Measurements from ENCODE around the gene PYCARD. TPM values are rescaled to one million over a fixed set of nuclear protein-coding genes. Genes with fewer than 3 reads are reported as not detected.
"Not testable (repeated sequence)": the region's sequence is repeated elsewhere in the genome, so short reads cannot be mapped to it uniquely, and the experiment has no call there.

PYCARD gene
- total and polyA plus RNA-seq, 10 of the 15 experiments (the other 5 are each of a cell fraction or from before 2014, with no cell fraction given) = 5.1 to 106 (median 45.9) TPM

DNA sequence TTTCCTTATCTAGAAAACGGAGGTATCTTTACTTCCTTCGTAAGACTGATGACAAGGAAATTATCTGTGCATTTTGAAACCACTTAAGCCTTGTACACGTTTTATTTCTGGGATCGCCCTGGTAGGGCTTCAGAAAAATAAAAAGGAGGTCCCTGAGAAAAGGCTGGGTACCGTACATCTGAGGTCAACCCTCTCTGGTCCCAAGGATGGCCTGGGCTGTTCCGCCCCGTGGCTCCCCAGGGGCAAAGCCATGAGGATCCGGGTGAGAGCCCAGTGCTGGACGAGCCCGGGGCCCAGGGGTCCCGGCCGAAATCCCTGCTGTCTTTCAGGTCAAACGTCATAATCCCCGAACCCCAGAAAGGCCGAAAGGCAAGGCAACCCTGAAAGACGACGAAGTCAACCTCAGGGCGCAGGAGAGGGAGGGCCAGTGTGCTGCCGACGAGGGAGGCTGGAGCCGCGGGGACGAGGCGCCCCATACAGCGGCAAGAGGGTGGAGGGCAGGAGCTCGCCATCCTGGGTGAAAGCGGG, 23.3 kb downstream of the PYCARD start (continued):
- TF ChIP-seq ZBTB11 (CRISPR knock-in tag; IDR thresholded peaks at IDR 0.05) = no peak

DNA sequence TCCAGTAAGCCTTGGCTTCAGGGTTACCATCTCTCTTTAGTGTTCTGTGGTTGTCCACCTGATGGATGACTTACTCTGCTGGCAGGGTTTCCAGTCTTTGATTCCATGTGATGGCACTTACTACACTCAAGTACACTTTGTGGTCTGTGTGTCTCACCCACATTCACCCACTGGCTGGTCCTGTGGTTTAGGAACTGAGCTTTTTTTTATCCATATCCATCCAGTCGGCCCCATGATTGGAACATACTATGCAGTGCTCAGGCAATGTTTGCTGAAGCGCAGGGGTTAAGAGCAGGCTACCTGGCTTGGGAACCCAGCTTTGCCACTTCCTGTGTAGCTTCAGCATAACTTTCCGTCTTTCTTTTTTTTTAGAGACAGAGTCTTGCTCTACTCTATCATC, 25.4 kb downstream of the PYCARD start:
- peak overlapping the region; percentile 48; the same call in 1 of the 2 replicates for H3K4me2 ChIP-seq (ENCODE audit: control insufficient read depth, insufficient read depth)

DNA sequence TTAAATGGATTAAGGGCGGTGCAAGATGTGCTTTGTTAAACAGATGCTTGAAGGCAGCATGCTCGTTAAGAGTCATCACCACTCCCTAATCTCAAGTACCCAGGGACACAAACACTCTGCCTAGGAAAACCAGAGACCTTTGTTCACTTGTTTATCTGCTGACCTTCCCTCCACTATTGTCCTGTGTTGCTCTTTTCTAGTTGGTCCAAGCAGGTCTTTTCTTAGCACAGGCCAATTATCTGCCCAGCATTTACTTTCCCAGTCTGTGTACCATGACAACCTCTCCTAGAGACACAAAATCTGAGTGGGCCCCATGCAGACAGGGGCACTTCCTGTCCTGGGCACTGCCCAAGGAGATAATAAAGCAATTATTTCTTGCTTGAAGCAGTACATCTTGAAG, 32.5 kb downstream of the PYCARD start:
- RAD21 ChIA-PET (ENCODE audit: unreplicated experiment); H3K4me2 ChIP-seq (ENCODE audit: control insufficient read depth, insufficient read depth); FAIRE-seq; CTCF ChIA-PET; SMC1A ChIA-PET (ENCODE audit: uncharacterized antibody, unreplicated experiment); H2AFZ ChIP-seq (ENCODE audit: control insufficient read depth, low read depth, low read length); DNase-seq (ENCODE audit: low read depth, low spot score); H3K9ac ChIP-seq (ENCODE audit: control insufficient read depth, insufficient read depth, low read length); POLR2A ChIA-PET; in situ Hi-C loops (cut with MboI); H3K79me2 ChIP-seq (ENCODE audit: control insufficient read depth, insufficient read depth, low read length); H3K4me1 ChIP-seq (ENCODE audit: control insufficient read depth, insufficient read depth, low read length); ATAC-seq; intact Hi-C loops (cut with micrococcal nuclease; ENCODE audit: unreplicated experiment); H3K9me3 ChIP-seq (replicated peaks; ENCODE audit: control insufficient read depth, insufficient read depth, low read length); H3K36me3 ChIP-seq (ENCODE audit: control insufficient read depth in 2 of 2, insufficient read depth in 2 of 2, low read length in 1 of 2); H3K27ac ChIP-seq (ENCODE audit: control insufficient read depth, insufficient read depth); H3K4me3 ChIP-seq; BruUV-seq (replicated peaks); H3K27me3 ChIP-seq (replicated peaks in 1 of 2; ENCODE audit: control insufficient read depth in 2 of 2, insufficient read depth in 2 of 2, low read length in 1 of 2); H4K20me1 ChIP-seq (ENCODE audit: control insufficient read depth, insufficient read depth): not testable (repeated sequence)
- WGBS (ENCODE audit: insufficient coverage, insufficient replicate concordance, low lambda C conversion rate, missing lambda C conversion rate) = no CpG with 5 or more reads among the region's 2 CpGs

More for the DNA sequence above, 25.4 kb downstream of the PYCARD start:
- POLR2A ChIA-PET = interaction anchor here (0.6 to 2.0 kb wide), 5 partner anchors 20 to 60 kb away, joined by 3 to 10 read pairs (median 3); partner anchors contain the start of gene KAT8
- in situ Hi-C loops (cut with MboI) = no loop called here
- Histone ChIP-seq H3K36me3 (ENCODE audit: control insufficient read depth in 2 of 2, insufficient read depth in 2 of 2, low read length in 1 of 2) (no peaks in the 10 kb centered on the region), H3K27me3 (replicated peaks in 1 of 2; ENCODE audit: control insufficient read depth in 2 of 2, insufficient read depth in 2 of 2, low read length in 1 of 2) (no peaks in the 10 kb centered on the region), H3K9me3 (replicated peaks; ENCODE audit: control insufficient read depth, insufficient read depth, low read length) (0 out of 3 replicates have a peak, but pooled peaks cover 1% of the 10 kb centered on the region), H3K9ac (ENCODE audit: control insufficient read depth, insufficient read depth, low read length) (no peak overlapping the region), H3K27ac (ENCODE audit: control insufficient read depth, insufficient read depth) (no peak overlapping the region), H3K79me2 (ENCODE audit: control insufficient read depth, insufficient read depth, low read length) (peaks cover 27% of the 10 kb centered on the region), H4K20me1 (ENCODE audit: control insufficient read depth, insufficient read depth) (peaks cover 9% of the 10 kb centered on the region), H2AFZ (ENCODE audit: control insufficient read depth, low read depth, low read length) (peak overlapping the region; percentile 68), H3K4me3 (no peak overlapping the region), H3K4me1 (ENCODE audit: control insufficient read depth, insufficient read depth, low read length) (peaks cover 22% of the 10 kb centered on the region)
- peak; percentile 66 for FAIRE-seq
- WGBS (ENCODE audit: insufficient coverage, insufficient replicate concordance, low lambda C conversion rate, missing lambda C conversion rate) = 14% methylated on average over 3 of the region's 3 CpGs
- no peak for DNase-seq (ENCODE audit: low read depth, low spot score)
- CTCF ChIA-PET = interaction anchor here (1.1 to 2.9 kb wide), 4 partner anchors 35 to 283 kb away, joined by 3 to 7 read pairs (median 4); partner anchors contain the start of gene ARMC5
- BruUV-seq (replicated peaks) = no TSS peak
- SMC1A ChIA-PET (ENCODE audit: uncharacterized antibody, unreplicated experiment) = no interaction called here
- intact Hi-C loops (cut with micrococcal nuclease; ENCODE audit: unreplicated experiment) = no loop called here
- no peak for ATAC-seq
- TF ChIP-seq SPI1 (IDR thresholded peaks at IDR 0.05; ENCODE audit: borderline replicate concordance, insufficient read depth, low read depth, low read length) (no peak), RUNX3 (IDR thresholded peaks at IDR 0.05; ENCODE audit: low read length) (peak; percentile 54)
- TF ChIP-seq, protein P1, sequence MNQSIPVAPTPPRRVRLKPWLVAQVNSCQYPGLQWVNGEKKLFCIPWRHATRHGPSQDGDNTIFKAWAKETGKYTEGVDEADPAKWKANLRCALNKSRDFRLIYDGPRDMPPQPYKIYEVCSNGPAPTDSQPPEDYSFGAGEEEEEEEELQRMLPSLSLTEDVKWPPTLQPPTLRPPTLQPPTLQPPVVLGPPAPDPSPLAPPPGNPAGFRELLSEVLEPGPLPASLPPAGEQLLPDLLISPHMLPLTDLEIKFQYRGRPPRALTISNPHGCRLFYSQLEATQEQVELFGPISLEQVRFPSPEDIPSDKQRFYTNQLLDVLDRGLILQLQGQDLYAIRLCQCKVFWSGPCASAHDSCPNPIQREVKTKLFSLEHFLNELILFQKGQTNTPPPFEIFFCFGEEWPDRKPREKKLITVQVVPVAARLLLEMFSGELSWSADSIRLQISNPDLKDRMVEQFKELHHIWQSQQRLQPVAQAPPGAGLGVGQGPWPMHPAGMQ (IDR thresholded peaks at IDR 0.05; ENCODE audit: borderline replicate concordance) = no peak
- RAD21 ChIA-PET (ENCODE audit: unreplicated experiment) = interaction anchor here (0.7 to 1.5 kb wide), 5 partner anchors 12 to 284 kb away, joined by 3 to 6 read pairs (median 3); no protein-coding TSS in a partner anchor
